GM18517 (cell line): Measurements from ENCODE around the gene KDM5C.

Source experiments
- ATAC-seq: cut with Tn5 transposase; IDR thresholded peaks from one replicate; pipeline ENCODE4 v1.9.1; 2021; ENCODE audit warnings: mild to moderate bottlenecking, moderate library complexity; ENCODE audit not compliant: unreplicated experiment

The KDM5C gene

GRCh38 chrX:53224860-53225797 is at the start of gene KDM5C:
Gene KDM5C, minus strand, starts transcription at chrX:53225207. Its CDS starts 318 bp downstream, at chrX:53224889.
- peak; percentile 76 for ATAC-seq

- ATAC-seq, result no peak
Observed at GRCh38 chrX:53272808-53273337, 47.9 kb upstream of the KDM5C start.

DNA sequence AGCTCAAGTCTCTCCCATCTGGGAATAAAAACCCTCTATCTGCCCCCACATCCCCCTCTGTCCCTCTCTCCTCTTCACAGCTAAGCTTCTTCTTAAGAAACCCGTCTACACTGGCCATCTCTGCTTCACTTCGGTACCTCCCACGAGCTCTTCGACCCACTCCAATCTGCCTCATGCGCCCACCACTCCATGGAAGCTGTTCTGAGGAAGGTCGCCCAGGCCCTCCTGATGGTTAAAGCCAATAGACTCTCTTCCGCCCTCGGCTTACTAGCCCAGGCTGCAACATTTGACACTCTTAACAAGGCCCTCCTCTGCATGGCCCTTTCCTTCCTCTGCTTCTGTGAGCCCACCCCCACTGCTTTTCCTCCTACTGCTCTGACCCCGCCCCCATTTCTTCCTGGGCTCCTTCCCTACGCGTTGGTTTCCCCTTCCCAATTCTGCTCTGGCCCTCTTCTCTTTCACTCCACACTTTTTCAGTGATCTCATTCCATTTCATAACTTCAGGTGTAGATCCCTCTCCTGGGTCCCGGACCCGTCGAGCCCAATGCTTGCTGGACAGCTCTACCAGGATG is 44.6 kb upstream of the KDM5C start:
- ATAC-seq, result no peak

DNA sequence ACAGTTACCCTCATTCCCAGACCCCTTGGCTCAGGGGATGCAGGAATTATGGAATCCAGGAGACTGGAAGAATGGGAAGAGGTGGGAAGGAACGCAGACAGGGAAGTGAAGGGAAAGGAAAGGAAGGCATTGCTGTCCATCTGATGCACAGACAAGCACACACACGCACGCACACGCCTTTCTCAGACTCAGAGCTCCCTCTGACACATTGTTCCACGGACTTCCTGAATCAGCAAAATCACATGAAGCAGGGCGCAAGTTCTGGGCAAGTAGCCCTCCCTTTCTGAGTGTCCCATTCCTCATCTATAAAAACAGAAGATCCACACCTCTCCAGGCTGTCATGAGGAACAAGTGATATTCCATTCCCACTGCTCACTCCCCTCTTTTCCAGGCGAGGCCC is 43.2 kb upstream of the KDM5C start:
- ATAC-seq, result no peak

GRCh38 chrX:53266914-53267313 is 41.9 kb upstream of the KDM5C start:
- ATAC-seq, result no peak

- ATAC-seq, result no peak
Observed at GRCh38 chrX:53265771-53266574, 41.0 kb upstream of the KDM5C start.

GRCh38 chrX:53263597-53264094 is 38.6 kb upstream of the KDM5C start:
- ATAC-seq, result no peak

GRCh38 chrX:53262918-53263394 is 37.9 kb upstream of the KDM5C start:
- ATAC-seq, result no peak

GRCh38 chrX:53262189-53262917 is 37.3 kb upstream of the KDM5C start:
- ATAC-seq, result no peak

GRCh38 chrX:53261355-53261972 is 36.5 kb upstream of the KDM5C start:
- ATAC-seq, result no peak

DNA sequence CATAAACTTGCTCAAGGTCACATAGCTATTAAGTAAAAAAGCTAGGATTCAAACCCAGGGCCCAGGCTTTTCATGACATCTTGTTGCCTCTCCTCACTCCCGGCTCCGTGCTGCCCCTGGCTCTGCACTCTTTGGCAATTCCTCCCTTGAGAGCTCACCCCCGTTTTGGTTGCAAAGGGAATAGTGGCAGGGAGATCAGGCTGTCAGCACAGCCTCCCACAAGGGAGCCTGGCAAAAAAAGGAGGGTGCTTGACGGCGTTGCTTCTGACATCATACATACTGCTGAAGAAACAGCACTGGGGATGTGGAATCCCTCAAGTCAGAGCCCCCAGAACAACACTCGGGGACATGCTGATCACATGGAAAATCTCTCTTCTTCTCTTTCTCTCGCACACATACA is 35.8 kb upstream of the KDM5C start:
- ATAC-seq, result no peak

DNA sequence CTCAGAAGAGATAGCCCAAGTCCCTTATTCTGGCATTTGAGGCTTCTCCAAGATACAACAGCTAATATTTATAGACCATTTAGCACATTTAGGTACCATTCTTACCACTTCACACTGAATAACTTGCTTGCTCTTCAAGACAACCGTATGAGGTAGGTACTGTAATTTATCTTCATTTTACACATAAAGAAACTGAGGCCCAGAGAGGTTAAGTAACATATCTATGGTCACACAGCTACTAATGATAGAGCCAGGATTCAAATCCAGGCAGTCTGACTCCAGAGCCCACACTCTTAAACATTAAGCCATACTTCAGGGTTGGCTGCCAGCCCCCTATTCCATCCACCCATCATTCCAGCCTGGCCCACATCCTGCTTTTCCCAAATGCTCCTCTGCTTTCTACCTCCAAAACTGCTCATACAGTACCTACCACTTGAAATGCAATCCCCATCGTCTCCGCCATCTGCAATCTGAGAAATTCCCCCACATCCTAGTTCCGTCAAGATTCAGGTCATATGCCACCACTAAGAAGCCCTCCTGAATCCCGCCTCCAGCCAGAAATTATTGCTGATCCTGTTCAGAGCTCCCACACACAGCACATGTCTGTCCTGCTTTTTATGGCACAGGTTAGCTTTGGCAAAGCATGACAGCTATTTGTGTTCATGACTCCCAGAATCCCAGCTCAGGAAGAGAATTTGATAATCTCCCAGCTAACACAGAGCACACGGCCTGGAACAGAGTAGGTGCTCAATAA is 32.8 kb upstream of the KDM5C start:
- ATAC-seq, result no peak

DNA sequence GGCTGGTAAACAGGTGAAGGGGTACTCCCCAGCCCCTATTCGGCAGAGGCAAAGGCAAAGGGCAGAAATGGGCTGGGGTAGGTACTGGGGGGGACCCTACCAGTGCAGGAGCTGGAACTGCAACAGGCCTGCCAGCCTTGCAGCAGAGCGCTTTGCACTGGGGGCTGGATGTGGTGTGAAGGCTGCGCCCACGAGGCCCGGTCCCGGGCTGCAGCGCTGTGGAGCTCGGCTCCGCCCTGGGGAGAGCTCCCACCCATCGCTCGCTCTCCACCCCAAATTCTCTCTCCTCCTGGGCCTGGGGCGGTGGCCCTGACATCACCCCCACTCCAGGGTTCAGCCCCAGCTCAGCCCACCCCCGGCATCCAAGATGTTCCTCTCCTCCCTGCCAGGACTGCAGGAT is 32.2 kb upstream of the KDM5C start:
- no peak for ATAC-seq

- no peak for ATAC-seq
Observed at GRCh38 chrX:53256446-53257041, 31.5 kb upstream of the KDM5C start.

DNA sequence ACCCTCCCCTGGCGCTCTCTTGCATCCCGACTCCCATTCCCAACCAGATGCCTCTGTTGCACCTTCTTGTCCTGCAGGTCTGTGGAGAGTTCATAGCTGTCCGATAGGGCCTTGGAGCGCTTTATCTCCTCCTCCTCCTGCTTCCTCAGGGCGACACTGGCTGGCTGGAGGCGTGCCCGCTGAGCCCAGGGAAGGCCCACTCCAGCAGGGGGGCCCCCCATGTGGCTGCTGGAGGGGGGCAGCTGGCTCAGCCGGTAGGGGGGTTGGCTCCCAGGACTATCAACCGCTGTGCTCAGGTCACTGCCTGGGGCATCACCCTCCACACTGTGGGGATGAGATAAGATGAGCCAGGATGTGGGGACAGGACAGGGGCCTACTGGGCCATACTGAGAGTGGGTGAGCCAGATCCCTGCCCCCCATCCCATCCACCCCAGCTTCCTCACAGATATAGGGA is 30.8 kb upstream of the KDM5C start:
- no peak for ATAC-seq

DNA sequence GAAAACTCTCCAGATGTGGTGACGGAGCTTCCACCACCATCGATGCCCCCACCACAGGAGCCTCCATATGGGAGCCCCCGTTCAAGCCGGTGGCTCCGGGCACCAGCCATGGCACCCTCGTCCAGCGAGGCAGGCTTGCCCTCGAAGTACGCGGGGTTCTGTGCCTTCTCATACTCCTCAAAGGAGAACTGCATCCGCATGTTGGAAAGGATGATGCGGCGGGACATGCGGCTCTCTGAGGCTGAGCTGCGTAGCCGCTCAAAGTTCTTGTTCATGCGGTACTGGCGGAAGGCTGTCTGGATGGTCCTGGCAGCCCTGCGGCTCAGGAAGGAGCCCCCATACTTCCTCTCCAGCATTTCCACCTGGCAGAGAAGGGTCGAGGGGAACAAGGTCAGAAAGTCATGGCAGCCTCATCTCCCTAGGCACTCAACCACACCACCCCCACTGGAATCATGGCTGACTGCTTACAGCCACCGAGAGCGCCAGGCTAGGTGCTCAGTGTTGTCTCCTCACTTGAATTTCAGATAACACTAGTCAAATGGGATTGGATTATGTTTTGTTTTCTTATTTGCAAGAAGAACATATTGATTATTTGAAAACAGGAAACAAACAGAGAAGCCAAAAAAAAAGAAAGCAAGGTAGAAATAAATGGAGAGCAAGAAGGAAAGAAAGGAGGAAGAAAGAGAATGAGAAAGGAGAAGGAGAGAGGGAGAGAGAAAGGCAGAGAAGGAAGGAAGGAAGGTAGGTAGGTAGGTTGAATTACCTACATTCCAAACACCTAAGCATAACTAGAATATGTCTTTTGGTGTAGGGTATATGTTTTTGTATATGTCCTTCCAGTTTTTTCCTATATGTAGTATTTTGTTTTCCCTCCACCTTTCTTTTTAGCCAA is 29.8 kb upstream of the KDM5C start:
- no peak for ATAC-seq

DNA sequence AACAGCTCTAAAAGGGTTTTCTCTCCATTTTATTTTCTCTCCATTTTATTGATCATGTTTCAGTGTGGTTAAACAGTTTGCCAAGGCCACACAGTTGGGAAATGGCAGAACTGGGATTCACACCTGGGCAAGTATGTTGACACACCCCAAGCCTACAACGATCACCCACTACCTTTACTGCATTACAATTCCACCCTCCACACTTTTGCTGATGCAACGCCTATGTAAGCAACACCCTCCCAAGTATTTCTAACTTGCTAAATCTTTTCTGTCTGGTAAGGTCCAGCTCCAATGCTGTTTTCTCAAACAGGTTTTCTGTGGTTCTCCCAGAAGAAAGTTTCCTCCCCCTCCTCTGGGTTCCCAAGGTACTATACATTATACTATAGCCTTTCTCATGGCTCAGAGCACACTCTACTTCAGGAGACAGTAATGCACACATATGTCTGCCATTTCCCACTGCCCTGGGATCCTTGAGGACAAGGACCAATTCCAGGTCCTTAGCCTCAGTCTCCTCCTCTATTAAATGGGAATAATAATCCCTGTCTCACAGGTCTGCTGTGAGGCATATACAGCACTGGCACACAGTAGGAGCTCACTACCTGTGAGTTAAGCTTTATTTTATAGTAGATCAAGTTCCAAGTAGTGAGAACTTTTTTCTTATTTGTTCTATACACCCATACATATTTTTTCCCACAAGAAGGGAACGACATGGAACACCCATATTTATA is 28.4 kb upstream of the KDM5C start:
- ATAC-seq, result no peak
